Activated CD4-positive, alpha-beta T cell treated with anti-CD3 and anti-CD28 coated beads, Interleukin-2, amount 50 U/mL, for 48 hours (primary cell): ENCODE data around the gene RPS19.

ENCODE experiments used
- DNase-seq, 2 experiments: peaks; one replicate each; pipeline ENCODE4 v3.0.0-alpha.2; 2020

The RPS19 gene

GRCh38 chr19:41915021-41915775 is 55.1 kb downstream of the RPS19 start:
- no peak for DNase-seq

- no peak for DNase-seq
Observed at GRCh38 chr19:41915776-41916414, 55.8 kb downstream of the RPS19 start.

- no peak for DNase-seq
Observed at GRCh38 chr19:41917676-41918075, 57.6 kb downstream of the RPS19 start.

- DNase-seq = no peak
Observed at GRCh38 chr19:41918095-41918494, 58.0 kb downstream of the RPS19 start.

- no peak for DNase-seq
Observed at GRCh38 chr19:41918653-41919244, 58.7 kb downstream of the RPS19 start.

GRCh38 chr19:41919948-41920712 is 60.1 kb downstream of the RPS19 start:
- DNase-seq = no peak

- DNase-seq = no peak
Observed at GRCh38 chr19:41920882-41921576, 61.0 kb downstream of the RPS19 start.

GRCh38 chr19:41921577-41922576 is 61.8 kb downstream of the RPS19 start:
- DNase-seq = no peak
